KBM-7 (cell line): ENCODE measurements around the gene OR13C2.
A peak's percentile ranks its signal among the peaks of the same experiment; 100 is the strongest.
"Not testable (repeated sequence)": the region's sequence is repeated elsewhere in the genome, so short reads cannot be mapped to it uniquely, and the experiment has no call there.

ENCODE experiments used
- DNase-seq: peaks from one replicate; pipeline ENCODE4 v3.0.0-alpha.2; 2015
- in situ Hi-C: fragments of 300-500 bp; cut with MboI; formaldehyde crosslinking; loops from 2 replicates; pipeline ENCODE4 v1.14.3; 2020; ENCODE audit warnings: low sequenced_read_pairs, low pct_unique_long_range_greater_than_20kb, mixed read lengths

The OR13C2 gene

GRCh38 chr9:104605527-104605926, at the start of gene OR13C2:
TSS of gene OR13C2 (minus strand) at chr9:104605627. CDS start at chr9:104605627, 0 bp downstream.
- in situ Hi-C loops, DNase-seq: not testable (repeated sequence)

GRCh38 chr9:104635456-104635855, 30.0 kb upstream of the OR13C2 start:
- in situ Hi-C loops, result no loop called here
- DNase-seq, result no peak

GRCh38 chr9:104633976-104634520, 28.6 kb upstream of the OR13C2 start:
- in situ Hi-C loops, result no loop called here
- DNase-seq, result no peak

GRCh38 chr9:104625964-104626363, 20.5 kb upstream of the OR13C2 start:
- peak; percentile 1 for DNase-seq
- in situ Hi-C loops, result not testable (repeated sequence)

- in situ Hi-C loops, result no loop called here
- DNase-seq, result no peak
Measured at GRCh38 chr9:104618104-104618503, 12.7 kb upstream of the OR13C2 start, which contains the start of gene OR13C9. TSS of gene OR13C9 (minus strand) at chr9:104618204. CDS start at chr9:104618204, 0 bp downstream.

GRCh38 chr9:104617418-104617817, 12.0 kb upstream of the OR13C2 start:
- DNase-seq, result no peak
- in situ Hi-C loops, result no loop called here

GRCh38 chr9:104611213-104611612, 5.8 kb upstream of the OR13C2 start:
- DNase-seq, result no peak
- in situ Hi-C loops, result no loop called here

- peak; percentile 7 for DNase-seq
- in situ Hi-C loops, result no loop called here
Measured at GRCh38 chr9:104608336-104608735, 2.9 kb upstream of the OR13C2 start.

GRCh38 chr9:104606152-104606551, 725 bp upstream of the OR13C2 start:
- no peak for DNase-seq
- in situ Hi-C loops, result no loop called here

- DNase-seq, result no peak
- in situ Hi-C loops, result no loop called here
Measured at GRCh38 chr9:104604801-104605200, 626 bp downstream of the OR13C2 start.

- in situ Hi-C loops, DNase-seq: not testable (repeated sequence)
Measured at GRCh38 chr9:104599313-104599712, 6.1 kb downstream of the OR13C2 start, which contains the start of gene OR13C5. TSS of gene OR13C5 (minus strand) at chr9:104599413. CDS start at chr9:104599413, 0 bp downstream.

- in situ Hi-C loops, DNase-seq: not testable (repeated sequence)
Measured at GRCh38 chr9:104598749-104599148, 6.7 kb downstream of the OR13C2 start.

- in situ Hi-C loops, result no loop called here
- no peak for DNase-seq
Measured at GRCh38 chr9:104589626-104590025, 15.8 kb downstream of the OR13C2 start.

- in situ Hi-C loops, result no loop called here
- DNase-seq, result no peak
Measured at GRCh38 chr9:104586496-104587180, 18.8 kb downstream of the OR13C2 start.

- in situ Hi-C loops, result no loop called here
- DNase-seq, result no peak
Measured at GRCh38 chr9:104580562-104580961, 24.9 kb downstream of the OR13C2 start.

GRCh38 chr9:104577263-104577662, 28.2 kb downstream of the OR13C2 start:
- in situ Hi-C loops, result no loop called here
- DNase-seq, result no peak

GRCh38 chr9:104575456-104575855, 30.0 kb downstream of the OR13C2 start:
- in situ Hi-C loops, result no loop called here
- DNase-seq, result no peak

- in situ Hi-C loops, result no loop called here
- DNase-seq, result no peak
Measured at GRCh38 chr9:104572612-104573011, 32.8 kb downstream of the OR13C2 start.

- no peak for DNase-seq
- in situ Hi-C loops, result no loop called here
Measured at GRCh38 chr9:104568868-104569267, 36.6 kb downstream of the OR13C2 start, which contains the start of gene OR13C8. TSS of gene OR13C8 (plus strand) at chr9:104569168. CDS start at chr9:104569168, 0 bp downstream.

GRCh38 chr9:104564358-104564757, 41.1 kb downstream of the OR13C2 start:
- in situ Hi-C loops, result no loop called here
- DNase-seq, result no peak
